Measurements from ENCODE around the gene PFDN1.
"Not testable (repeated sequence)": the region's sequence is repeated elsewhere in the genome, so short reads cannot be mapped to it uniquely, and the experiment has no call there.

The PFDN1 gene

GRCh38 chr5:140302786-140303639, at the start of gene PFDN1:
Gene PFDN1 (minus strand): TSS chr5:140303101. CDS start chr5:140303073, 28 bp downstream.
- DNase-seq = peak; percentile 98

DNA sequence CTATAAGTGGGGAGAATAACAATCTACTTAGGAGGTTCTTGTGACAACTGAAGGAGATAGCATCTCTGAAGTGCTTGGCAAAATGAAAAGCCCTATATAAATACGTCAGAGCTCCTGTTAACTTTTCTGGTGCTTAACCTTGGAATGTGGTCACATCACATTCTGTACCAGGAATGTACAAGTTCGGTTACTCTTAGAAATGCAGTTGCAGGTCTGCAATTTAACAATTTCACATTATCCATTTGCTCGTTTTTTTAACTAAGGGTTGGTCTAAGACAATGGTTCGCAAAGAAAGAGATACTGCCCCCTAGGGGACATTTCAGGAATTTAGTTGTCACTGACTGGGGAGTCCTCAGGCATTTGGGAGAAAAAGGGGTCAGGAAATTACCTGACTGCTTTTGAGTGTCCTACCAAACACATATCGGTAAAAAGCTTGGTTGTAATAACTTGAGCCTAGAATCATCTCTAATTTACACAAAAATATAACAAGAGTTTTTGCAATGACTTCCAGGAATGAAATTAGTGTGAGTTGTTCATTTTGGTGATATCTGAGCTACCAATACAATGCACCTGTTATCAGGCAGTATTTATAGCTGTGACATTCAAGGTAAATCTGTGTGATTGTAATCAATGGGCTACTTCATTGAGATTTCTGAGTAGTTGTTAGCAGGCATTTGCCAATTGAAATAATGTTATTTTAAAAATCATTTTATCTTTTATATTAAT, 48.9 kb upstream of the PFDN1 start:
- peak; percentile 76 for DNase-seq

DNA sequence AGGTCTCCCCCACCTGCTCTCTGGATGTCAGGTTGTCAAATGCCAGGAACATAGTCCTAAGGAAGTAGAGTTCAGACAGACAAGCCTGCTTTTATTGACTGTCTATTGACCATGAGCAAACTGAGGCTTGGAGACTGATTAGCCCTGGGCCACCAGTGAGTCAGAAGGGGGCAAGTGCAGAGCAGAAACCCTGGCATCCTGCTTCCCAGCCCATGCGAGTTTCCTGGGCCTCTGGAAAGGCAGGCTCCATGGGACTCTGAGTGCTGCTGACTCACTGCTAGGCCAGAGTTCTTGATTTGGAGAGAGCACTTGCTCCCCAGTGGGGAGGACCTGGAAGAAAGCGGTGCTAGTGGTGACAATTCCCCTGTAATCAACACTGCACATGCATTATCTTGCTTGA, 46.3 kb upstream of the PFDN1 start:
- no peak for DNase-seq

DNA sequence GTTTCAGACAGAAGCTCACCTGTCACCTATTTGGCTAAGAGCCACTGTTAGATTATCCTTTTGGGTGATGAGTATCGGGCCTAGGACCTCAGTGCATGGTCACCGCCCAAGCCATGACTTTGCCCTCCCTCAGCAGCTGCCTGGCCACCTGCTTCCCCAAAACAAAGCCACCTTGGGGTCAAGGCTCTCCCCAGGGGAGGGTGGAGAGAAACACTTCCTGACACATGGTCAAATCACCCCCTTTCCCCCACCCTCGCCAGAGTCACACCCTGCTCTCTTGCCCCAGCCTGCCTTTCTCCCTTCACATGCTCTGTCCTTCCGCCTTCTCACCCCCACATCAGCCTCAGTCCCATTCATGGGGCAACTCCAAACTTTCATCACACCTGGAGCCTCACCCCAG, 45.2 kb upstream of the PFDN1 start:
- no peak for DNase-seq

GRCh38 chr5:140347360-140347759, 44.5 kb upstream of the PFDN1 start:
- no peak for DNase-seq

- DNase-seq = peak; percentile 91
Observed at GRCh38 chr5:140346348-140347221, 43.7 kb upstream of the PFDN1 start, which contains the start of gene HBEGF. Gene HBEGF (minus strand): TSS chr5:140346603. CDS start chr5:140346328, 275 bp downstream.

DNA sequence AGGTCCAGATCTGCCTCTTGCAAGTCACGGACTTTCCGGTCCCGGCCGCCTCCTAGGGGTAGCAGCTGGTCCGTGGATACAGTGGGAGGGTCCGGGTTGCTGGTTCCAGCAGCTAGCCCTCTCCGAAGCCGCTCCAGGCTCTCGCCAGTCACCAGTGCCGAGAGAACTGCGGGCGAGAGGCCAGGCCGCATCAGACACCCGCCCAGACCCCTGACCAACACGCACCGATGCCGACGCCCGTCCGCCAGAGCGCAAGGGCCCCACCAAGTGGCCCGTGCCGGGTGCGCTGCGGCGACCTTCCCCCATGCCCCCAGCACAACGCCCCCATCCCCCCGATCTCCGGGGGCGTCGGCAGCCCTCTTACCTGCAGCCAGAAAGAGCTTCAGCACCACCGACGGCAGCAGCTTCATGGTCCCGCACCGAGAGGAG, 43.0 kb upstream of the PFDN1 start:
- peak; percentile 67 for DNase-seq

GRCh38 chr5:140344683-140345423, 42.0 kb upstream of the PFDN1 start:
- DNase-seq = peak; percentile 11

GRCh38 chr5:140343849-140344248, 40.9 kb upstream of the PFDN1 start:
- not testable (repeated sequence) for DNase-seq

DNA sequence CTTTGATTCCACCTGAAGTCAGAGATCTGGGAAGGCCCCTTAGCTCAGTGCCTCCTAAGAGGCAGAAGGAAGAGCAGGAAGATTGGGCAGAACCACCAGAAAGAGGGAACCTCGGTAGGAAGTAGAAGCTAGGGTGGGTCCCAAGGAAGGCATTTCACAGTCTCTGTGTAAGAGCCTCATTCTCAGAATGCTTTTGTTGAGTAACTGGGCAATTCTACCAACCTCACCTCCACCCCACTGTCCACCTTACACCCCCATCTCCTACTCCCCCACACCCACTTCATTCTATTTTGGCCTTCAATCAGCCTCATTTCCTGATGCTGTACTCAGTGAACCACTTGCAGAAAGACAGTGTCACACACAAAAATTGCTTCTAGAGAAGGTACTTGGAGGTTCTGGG, 40.0 kb upstream of the PFDN1 start:
- DNase-seq = no peak

DNA sequence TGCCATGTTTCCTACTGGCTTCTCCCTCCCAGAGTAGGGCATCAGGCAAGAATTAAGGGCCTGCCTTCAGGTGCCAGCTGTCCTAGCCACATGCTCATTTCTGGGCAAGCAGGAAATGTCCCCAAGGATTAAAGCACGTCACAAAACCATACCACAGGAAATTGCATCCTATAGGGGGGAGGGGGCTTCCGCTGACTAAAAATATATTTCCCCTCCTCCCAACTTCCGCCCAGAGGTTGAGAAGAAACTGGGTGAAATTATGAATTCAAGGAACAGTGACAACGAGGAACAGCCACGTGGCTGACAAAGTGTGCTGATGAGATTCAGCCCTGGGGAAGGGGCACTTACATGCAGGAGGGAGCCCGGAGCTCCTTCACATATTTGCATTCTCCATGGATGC, 39.4 kb upstream of the PFDN1 start:
- peak; percentile 34 for DNase-seq

DNA sequence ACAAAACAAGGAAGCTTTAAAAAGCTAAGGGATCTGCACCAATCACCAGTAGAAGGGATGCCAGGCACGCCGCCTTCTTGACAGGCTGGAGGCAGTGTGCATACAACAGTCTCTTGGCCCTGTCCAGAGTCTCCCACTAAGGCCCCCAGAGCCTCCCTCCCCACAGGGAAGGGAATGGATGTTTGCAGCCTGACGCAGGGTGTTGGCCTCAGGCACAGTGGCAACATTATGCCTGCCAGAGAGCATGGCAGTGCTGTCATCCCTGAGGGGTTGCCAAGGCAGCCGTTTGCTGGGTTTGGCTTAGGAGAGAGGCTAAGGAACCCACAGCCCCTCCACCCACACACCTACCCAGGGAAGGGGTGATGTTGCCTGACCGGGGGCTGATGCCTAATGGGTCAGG, 38.7 kb upstream of the PFDN1 start:
- DNase-seq = peak; percentile 8

DNA sequence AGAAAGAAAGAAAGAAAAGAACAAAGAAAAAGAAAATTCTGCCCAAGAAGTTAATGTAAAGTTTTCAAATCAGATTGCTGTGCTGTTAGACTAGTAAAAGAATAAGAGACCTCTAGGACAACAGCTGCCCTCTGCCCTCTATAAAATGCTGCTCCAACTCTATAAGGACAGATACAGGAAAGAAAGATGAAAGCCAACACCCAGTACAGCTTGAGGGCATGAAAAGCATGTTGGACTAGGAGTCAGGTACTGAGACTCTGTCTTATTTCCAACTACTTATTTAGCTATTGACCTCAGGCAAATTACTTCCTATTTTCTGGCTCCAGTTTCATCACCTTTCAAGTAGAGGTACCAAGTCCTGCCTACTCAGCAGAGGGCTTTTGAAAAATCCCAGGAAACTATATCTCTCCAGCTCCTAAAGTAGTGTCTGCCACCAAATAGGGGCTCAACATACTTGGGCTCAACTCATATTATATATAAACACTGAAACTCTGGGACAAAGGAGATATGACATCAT, 37.8 kb upstream of the PFDN1 start:
- DNase-seq = peak; percentile 49

DNA sequence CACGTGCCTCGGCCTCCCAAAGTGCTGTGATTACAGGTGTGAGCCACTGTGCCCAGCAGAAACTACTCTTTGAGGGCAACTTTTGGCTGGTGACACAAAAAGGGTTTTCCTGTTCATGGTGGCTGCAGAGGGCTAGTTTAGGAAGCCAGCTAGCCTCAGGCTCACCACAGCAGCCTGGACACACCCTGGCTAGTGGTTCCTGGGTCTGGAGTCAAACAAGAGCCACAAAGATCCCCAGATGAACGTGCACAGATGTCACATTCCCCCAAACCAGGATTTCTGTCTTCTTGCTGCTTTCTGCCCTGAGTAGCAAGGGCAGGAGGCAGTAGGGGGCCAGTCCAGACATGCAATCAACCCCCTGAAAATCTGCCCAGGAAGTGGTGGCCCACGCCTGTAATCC, 36.7 kb upstream of the PFDN1 start:
- no peak for DNase-seq

GRCh38 chr5:140338908-140339307, 36.0 kb upstream of the PFDN1 start:
- no peak for DNase-seq

DNA sequence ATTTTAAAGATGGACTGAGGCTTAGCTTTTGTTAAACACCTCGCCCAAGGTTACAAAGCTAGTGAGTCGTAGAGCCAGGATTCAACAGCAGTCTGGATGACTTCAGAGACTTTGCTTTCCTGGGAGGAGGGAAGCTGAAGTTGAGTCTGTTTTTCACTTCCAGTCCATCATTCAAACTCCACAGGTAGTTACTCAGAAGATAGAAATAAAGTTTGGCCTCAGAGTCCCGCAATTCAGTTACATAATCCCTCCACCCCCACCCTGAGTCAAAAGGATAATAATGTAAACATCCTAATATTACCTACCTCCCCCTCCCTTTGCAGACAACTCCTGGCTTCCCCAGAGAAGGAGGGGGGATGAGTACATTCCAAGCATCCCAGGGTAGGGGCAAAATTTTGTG, 35.4 kb upstream of the PFDN1 start:
- no peak for DNase-seq

GRCh38 chr5:140337880-140338279, 35.0 kb upstream of the PFDN1 start:
- no peak for DNase-seq

DNA sequence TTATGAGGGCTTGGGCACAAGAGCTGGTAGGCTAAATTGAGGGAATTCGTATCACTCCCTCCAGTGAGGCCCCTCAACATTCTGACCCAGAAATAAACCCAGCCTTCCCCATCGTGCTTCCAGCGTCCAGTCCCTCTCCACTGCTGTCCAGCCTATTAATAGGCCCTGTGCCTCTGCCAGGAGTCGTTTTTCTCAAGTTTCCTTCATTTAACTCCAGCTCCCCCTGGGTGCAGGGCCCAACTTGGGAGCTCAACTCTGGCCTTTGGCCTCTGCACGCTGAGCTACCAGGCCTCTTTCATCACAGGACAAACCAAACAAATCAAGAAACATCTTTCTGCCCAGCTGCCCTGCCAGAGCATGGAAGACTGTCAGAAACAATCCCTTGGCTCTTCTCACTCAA, 33.5 kb upstream of the PFDN1 start:
- no peak for DNase-seq

DNA sequence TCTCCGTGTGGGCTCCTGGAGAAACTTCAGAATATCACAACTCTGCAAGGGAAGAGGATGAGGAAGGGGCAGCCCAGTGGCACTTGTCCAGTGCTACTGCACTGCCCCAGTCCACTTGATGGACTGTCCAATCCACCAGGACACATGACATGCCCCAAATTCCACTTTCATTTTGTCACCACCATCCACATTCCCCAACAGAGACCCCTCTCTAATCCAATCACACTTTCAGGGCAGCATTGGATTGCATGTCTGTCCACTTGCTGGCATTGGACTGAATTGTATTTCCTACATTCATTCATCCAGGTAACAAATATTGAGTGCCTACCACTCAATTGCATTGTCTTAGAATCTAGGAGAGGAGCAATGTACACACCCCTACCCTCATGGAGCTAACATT, 28.7 kb upstream of the PFDN1 start:
- DNase-seq = no peak

DNA sequence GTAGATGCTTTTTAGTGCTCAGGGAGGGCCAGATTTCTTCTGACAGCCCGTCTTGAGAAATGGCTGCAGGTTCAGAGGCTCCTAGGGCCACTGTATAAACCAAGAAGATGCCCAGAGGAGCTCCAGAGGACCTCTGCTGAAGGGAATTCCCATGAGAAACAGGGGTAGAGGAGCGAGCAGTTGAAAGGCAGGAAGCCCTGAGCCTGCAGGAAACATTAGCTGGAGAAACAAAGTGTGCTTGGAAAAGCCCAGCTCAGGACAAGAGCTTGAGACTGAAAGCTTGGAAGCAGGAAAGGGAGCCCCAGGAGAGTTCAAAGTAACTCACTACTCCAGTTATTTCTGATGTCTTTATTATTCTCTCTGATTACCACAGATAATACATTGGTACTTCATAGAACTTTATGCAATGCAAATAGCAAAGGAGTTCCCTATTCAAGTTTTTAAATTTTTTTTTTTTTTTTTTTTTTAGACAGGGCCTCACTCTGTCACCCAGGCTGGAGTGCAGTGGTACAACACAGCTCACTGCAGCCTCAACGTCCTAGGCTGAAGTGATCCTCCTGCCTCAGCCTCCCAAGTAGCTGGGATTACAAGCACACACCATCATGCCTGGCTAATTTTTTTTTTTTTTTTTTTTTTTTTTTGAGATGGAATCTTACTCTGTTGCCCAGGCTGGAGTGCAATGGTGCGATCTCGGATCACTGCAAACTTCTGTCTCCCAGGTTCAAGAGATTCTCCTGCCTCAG, 27.0 kb upstream of the PFDN1 start:
- peak; percentile 7 for DNase-seq

- no peak for DNase-seq
Observed at GRCh38 chr5:140328036-140328764, 25.3 kb upstream of the PFDN1 start.
